GM12878 (cell line): ENCODE measurements around the gene ALG2. TPM values are rescaled to one million over a fixed set of nuclear protein-coding genes. Genes with fewer than 3 reads are reported as not detected.

Source experiments
- ATAC-seq: fragments of 200-7000 bp; cut with Tn5 transposase; 3 replicates; pipeline ENCODE4 v1.9.1; 2020; ENCODE audit warnings: mild to moderate bottlenecking, moderate library complexity
- BruUV-seq: library from RNA; stranded (reverse); fragments of 400-500 nt; replicated peaks from 2 replicates; lab custom pipeline; 2021; lab: Mats Ljungman, UMichigan
- CTCF ChIA-PET: fragments of 300-600 bp; sonication (Branson Sonifier 250); formaldehyde crosslinking; extraction: SDS; loops from one replicate; lab custom pipeline; 2021; ENCODE audit warnings: inconsistent platforms; lab: Yijun Ruan, JAX
- POLR2A ChIA-PET: fragments of 350-600 bp; formaldehyde crosslinking; extraction: SDS; loops from one replicate; lab custom pipeline; 2021; ENCODE audit warnings: inconsistent platforms; lab: Charles Lee
- RAD21 ChIA-PET: fragments of 300-600 bp; sonication (Branson Sonifier 250); formaldehyde crosslinking; loops from one replicate; lab custom pipeline; 2023; ENCODE audit warnings: antibody characterized with exemption; ENCODE audit not compliant: unreplicated experiment; lab: Charles Lee
- SMC1A ChIA-PET: fragments of 300-600 bp; sonication (Branson Sonifier 250); formaldehyde crosslinking; loops from one replicate; lab custom pipeline; 2023; ENCODE audit not compliant: unreplicated experiment, uncharacterized antibody; lab: Charles Lee
- DNase-seq: peaks from one replicate; pipeline ENCODE4 v3.0.0-alpha.2; 2011; ENCODE audit warnings: low read depth, low spot score
- FAIRE-seq: peaks from 3 replicates; lab custom pipeline; 2011; peaks lifted over from hg19 to GRCh38; lab: Jason Lieb, UNC
- H2AFZ ChIP-seq: 2 replicates; pipeline ENCODE4 v1.6.0; 2011; ENCODE audit warnings: low read depth, low read length, control low read depth; ENCODE audit not compliant: control insufficient read depth
- H3K27ac ChIP-seq: 2 replicates; pipeline ENCODE4 v1.5.1; 2011; ENCODE audit warnings: control low read depth; ENCODE audit not compliant: control insufficient read depth, insufficient read depth
- H3K27me3 ChIP-seq, 2 experiments: replicated peaks in 1 of 2; 2 replicates each; pipeline versions ENCODE4 v1.6.0 to v1.6.1; 2011; ENCODE audit warnings: low read length in 1 of 2; ENCODE audit not compliant: control insufficient read depth in 2 of 2, insufficient read depth in 2 of 2
- H3K36me3 ChIP-seq, 2 experiments: 2 replicates each; pipeline ENCODE4 v1.5.1; 2011; ENCODE audit warnings: low read length in 1 of 2; ENCODE audit not compliant: control insufficient read depth in 2 of 2, insufficient read depth in 2 of 2
- H3K4me1 ChIP-seq: 2 replicates; pipeline ENCODE4 v1.6.1; 2011; ENCODE audit warnings: mild to moderate bottlenecking, low read length, moderate library complexity, mixed read lengths; ENCODE audit not compliant: control insufficient read depth, insufficient read depth
- H3K4me2 ChIP-seq: 2 replicates; pipeline ENCODE4 v1.6.0; 2011; ENCODE audit warnings: control low read depth; ENCODE audit not compliant: control insufficient read depth, insufficient read depth
- H3K4me3 ChIP-seq: fragments of 200-600 bp; sonication (generic); 2 replicates; pipeline ENCODE4 v1.5.1; 2016
- H3K79me2 ChIP-seq: 2 replicates; pipeline ENCODE4 v1.6.0; 2011; ENCODE audit warnings: low read length; ENCODE audit not compliant: control insufficient read depth, insufficient read depth
- H3K9ac ChIP-seq: 2 replicates; pipeline ENCODE4 v1.8.0; 2011; ENCODE audit warnings: low read length, control low read depth, mixed read lengths; ENCODE audit not compliant: control insufficient read depth, insufficient read depth
- H3K9me3 ChIP-seq: replicated peaks from 3 replicates; pipeline ENCODE4 v1.5.1; 2011; ENCODE audit warnings: mild to moderate bottlenecking, low read length; ENCODE audit not compliant: control insufficient read depth, insufficient read depth
- H4K20me1 ChIP-seq: 2 replicates; pipeline ENCODE4 v1.6.0; 2011; ENCODE audit not compliant: control insufficient read depth, insufficient read depth
- BACH1 ChIP-seq: fragments of 450-650 bp; IDR thresholded peaks from 2 replicates; pipeline ENCODE4 v1.6.1; 2017; ENCODE audit warnings: mild to moderate bottlenecking, borderline replicate concordance
- GABPA ChIP-seq: IDR thresholded peaks from 2 replicates; pipeline ENCODE4 v1.6.1; 2014; ENCODE audit warnings: antibody characterized with exemption, low read depth, mild to moderate bottlenecking, inconsistent platforms
- NRF1 ChIP-seq: conservative IDR thresholded peaks from 2 replicates; pipeline ENCODE4 v1.6.1; 2011; ENCODE audit warnings: mild to moderate bottlenecking, low read depth, low read length, improper control_type of control experiment
- RBBP5 ChIP-seq: fragments of 200-600 bp; sonication (generic); conservative IDR thresholded peaks from 2 replicates; pipeline ENCODE4 v1.6.1; 2016
- TARDBP ChIP-seq: IDR thresholded peaks from 2 replicates; pipeline ENCODE4 v1.6.1; 2016; ENCODE audit warnings: borderline replicate concordance
- ZNF384 ChIP-seq: IDR thresholded peaks from 2 replicates; pipeline ENCODE4 v1.6.1; 2012; ENCODE audit warnings: low read depth, mild to moderate bottlenecking, low read length, improper control_type of control experiment, borderline replicate concordance
- WGBS: methylation state at CpG from one replicate; pipeline ENCODE4 v1.1.6; 2016; ENCODE audit warnings: low lambda C conversion rate; ENCODE audit not compliant: insufficient replicate concordance, insufficient coverage; ENCODE audit errors: missing lambda C conversion rate; 5-methylcytosine and 5-hydroxymethylcytosine counted together
- in situ Hi-C: fragments of 300-500 bp; cut with MboI; formaldehyde crosslinking; loops from 9 replicates; pipeline ENCODE4 v1.14.3; 2018; ENCODE audit warnings: mixed read lengths
- intact Hi-C: fragments of 100-400 bp; cut with micrococcal nuclease; formaldehyde crosslinking; loops from one replicate; pipeline ENCODE4 v1.14.2; 2022; ENCODE audit not compliant: unreplicated experiment
- polyA plus RNA-seq, 11 experiments: library from polyadenylated mRNA; depleted of rRNA in 4 of 11; unstranded in 6 of 11; stranded (reverse) in 5 of 11; fragments of >200 nt; fragmentation: Nextera tagmentation in 4 of 11; fragmentation: Illumina TruSeq in 1 of 11; extraction: Ambion mirVana in 4 of 11; extraction: Trizol in 1 of 11; gene quantifications; 1 replicate in 1 of 11; 2 replicates in 10 of 11; pipeline versions ENCODE4 v1.2.1 to v1.2.3, GENCODE V29; 2011 to 2016; ENCODE audit warnings: inconsistent platforms in 2 of 11, missing spikeins in 2 of 11, low read depth in 1 of 11
- total RNA-seq, 4 experiments: library from RNA; depleted of rRNA in 3 of 4; stranded (reverse); fragments of >200 nt in 3 of 4; fragmentation: Illumina TruSeq in 1 of 4; extraction: Trizol in 1 of 4; gene quantifications; 2 replicates each; pipeline versions ENCODE4 v1.2.1 to v1.2.3, GENCODE V29; 2013 to 2021
- TF ChIP-seq, protein P1 (sequence below): fragments of 150-350 bp; IDR thresholded peaks from 2 replicates; pipeline ENCODE4 v1.6.1; 2016; ENCODE audit warnings: low read depth, low read length
- TF ChIP-seq, protein P2 (sequence below): fragments of 450-650 bp; IDR thresholded peaks from 2 replicates; pipeline ENCODE4 v1.6.1; 2016; ENCODE audit warnings: mild to moderate bottlenecking, moderate library complexity, borderline replicate concordance
- TF ChIP-seq, protein P3 (sequence below): IDR thresholded peaks from 2 replicates; pipeline ENCODE4 v1.6.1; 2011; ENCODE audit warnings: low read depth, mild to moderate bottlenecking, low read length, moderate library complexity, borderline replicate concordance; ENCODE audit errors: extremely low read depth
- TF ChIP-seq, protein P4 (sequence below): fragments of 450-650 bp; IDR thresholded peaks from 2 replicates; pipeline ENCODE4 v1.6.1; 2017; ENCODE audit warnings: mild to moderate bottlenecking, moderate library complexity

The ALG2 gene
- total and polyA plus RNA-seq, 10 of the 15 experiments (the other 5 are each of a cell fraction or from before 2014, with no cell fraction given) = 8.8 to 52.5 (median 38.6) TPM

DNA sequence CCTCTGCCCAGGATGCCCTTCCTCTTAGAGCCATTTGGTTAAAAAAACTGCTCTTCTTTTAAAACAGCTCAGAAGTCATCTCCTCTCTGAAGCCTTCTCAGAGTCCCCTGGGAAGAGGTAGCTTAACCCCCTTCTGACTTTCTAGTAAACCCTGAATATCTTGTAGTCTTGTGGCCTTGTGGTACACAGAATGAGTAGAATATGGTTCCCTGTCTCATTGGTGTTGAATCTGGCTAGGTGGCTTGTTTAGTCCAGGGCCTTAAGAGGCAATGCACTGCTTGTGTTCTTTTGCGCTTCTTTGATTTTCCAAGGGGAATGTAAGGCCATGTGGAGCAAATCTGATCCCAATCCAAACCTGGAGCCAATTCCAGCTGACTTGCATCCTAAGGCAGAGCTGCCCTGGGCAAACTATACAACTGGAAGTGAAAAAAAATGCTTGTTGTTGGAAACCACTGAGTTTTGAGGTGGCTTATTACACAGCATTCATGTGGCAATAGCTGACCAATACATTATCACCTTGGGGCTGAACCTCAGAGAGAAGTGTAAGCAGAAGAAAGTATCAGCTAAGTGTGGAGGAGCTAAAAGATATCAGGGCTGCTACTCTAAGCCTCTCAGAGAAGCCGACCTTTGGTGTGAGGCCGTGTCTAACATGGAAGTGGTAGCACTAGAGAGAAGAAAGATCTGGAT lies 31.0 kb downstream of the ALG2 start:
- H2AFZ ChIP-seq = no peak overlapping the region
- H3K4me3 ChIP-seq = no peak overlapping the region
- RAD21 ChIA-PET = no interaction called here
- in situ Hi-C loops (no loop called here), intact Hi-C loops (no loop called here)
- SMC1A ChIA-PET = interaction anchor here (1.1 to 12.4 kb wide), 4 partner anchors 8 to 43 kb away, joined by 3 to 189 read pairs (median 76); partner anchors contain the start of genes ALG2 and SEC61B
- H3K4me2 ChIP-seq = no peak overlapping the region
- CTCF ChIA-PET = interaction anchor here (0.7 to 1.8 kb wide), 5 partner anchors 14 to 1155 kb away, joined by 3 to 5 read pairs (median 3); no protein-coding TSS in a partner anchor
- BruUV-seq = no TSS peak
- H3K4me1 ChIP-seq = peaks cover 18% of the 10 kb centered on the region
- FAIRE-seq = no peak
- TF ChIP-seq TARDBP = no peak
- no peak for TF ChIP-seq BACH1
- no peak for TF ChIP-seq GABPA
- TF ChIP-seq, protein P1, sequence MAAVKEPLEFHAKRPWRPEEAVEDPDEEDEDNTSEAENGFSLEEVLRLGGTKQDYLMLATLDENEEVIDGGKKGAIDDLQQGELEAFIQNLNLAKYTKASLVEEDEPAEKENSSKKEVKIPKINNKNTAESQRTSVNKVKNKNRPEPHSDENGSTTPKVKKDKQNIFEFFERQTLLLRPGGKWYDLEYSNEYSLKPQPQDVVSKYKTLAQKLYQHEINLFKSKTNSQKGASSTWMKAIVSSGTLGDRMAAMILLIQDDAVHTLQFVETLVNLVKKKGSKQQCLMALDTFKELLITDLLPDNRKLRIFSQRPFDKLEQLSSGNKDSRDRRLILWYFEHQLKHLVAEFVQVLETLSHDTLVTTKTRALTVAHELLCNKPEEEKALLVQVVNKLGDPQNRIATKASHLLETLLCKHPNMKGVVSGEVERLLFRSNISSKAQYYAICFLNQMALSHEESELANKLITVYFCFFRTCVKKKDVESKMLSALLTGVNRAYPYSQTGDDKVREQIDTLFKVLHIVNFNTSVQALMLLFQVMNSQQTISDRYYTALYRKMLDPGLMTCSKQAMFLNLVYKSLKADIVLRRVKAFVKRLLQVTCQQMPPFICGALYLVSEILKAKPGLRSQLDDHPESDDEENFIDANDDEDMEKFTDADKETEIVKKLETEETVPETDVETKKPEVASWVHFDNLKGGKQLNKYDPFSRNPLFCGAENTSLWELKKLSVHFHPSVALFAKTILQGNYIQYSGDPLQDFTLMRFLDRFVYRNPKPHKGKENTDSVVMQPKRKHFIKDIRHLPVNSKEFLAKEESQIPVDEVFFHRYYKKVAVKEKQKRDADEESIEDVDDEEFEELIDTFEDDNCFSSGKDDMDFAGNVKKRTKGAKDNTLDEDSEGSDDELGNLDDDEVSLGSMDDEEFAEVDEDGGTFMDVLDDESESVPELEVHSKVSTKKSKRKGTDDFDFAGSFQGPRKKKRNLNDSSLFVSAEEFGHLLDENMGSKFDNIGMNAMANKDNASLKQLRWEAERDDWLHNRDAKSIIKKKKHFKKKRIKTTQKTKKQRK = no peak
- TF ChIP-seq, protein P2, sequence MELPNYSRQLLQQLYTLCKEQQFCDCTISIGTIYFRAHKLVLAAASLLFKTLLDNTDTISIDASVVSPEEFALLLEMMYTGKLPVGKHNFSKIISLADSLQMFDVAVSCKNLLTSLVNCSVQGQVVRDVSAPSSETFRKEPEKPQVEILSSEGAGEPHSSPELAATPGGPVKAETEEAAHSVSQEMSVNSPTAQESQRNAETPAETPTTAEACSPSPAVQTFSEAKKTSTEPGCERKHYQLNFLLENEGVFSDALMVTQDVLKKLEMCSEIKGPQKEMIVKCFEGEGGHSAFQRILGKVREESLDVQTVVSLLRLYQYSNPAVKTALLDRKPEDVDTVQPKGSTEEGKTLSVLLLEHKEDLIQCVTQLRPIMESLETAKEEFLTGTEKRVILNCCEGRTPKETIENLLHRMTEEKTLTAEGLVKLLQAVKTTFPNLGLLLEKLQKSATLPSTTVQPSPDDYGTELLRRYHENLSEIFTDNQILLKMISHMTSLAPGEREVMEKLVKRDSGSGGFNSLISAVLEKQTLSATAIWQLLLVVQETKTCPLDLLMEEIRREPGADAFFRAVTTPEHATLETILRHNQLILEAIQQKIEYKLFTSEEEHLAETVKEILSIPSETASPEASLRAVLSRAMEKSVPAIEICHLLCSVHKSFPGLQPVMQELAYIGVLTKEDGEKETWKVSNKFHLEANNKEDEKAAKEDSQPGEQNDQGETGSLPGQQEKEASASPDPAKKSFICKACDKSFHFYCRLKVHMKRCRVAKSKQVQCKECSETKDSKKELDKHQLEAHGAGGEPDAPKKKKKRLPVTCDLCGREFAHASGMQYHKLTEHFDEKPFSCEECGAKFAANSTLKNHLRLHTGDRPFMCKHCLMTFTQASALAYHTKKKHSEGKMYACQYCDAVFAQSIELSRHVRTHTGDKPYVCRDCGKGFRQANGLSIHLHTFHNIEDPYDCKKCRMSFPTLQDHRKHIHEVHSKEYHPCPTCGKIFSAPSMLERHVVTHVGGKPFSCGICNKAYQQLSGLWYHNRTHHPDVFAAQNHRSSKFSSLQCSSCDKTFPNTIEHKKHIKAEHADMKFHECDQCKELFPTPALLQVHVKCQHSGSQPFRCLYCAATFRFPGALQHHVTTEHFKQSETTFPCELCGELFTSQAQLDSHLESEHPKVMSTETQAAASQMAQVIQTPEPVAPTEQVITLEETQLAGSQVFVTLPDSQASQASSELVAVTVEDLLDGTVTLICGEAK = no peak
- TF ChIP-seq, protein P3, sequence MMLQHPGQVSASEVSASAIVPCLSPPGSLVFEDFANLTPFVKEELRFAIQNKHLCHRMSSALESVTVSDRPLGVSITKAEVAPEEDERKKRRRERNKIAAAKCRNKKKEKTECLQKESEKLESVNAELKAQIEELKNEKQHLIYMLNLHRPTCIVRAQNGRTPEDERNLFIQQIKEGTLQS = no peak
- no peak for TF ChIP-seq RBBP5
- TF ChIP-seq ZNF384 = no peak
- TF ChIP-seq, protein P4, sequence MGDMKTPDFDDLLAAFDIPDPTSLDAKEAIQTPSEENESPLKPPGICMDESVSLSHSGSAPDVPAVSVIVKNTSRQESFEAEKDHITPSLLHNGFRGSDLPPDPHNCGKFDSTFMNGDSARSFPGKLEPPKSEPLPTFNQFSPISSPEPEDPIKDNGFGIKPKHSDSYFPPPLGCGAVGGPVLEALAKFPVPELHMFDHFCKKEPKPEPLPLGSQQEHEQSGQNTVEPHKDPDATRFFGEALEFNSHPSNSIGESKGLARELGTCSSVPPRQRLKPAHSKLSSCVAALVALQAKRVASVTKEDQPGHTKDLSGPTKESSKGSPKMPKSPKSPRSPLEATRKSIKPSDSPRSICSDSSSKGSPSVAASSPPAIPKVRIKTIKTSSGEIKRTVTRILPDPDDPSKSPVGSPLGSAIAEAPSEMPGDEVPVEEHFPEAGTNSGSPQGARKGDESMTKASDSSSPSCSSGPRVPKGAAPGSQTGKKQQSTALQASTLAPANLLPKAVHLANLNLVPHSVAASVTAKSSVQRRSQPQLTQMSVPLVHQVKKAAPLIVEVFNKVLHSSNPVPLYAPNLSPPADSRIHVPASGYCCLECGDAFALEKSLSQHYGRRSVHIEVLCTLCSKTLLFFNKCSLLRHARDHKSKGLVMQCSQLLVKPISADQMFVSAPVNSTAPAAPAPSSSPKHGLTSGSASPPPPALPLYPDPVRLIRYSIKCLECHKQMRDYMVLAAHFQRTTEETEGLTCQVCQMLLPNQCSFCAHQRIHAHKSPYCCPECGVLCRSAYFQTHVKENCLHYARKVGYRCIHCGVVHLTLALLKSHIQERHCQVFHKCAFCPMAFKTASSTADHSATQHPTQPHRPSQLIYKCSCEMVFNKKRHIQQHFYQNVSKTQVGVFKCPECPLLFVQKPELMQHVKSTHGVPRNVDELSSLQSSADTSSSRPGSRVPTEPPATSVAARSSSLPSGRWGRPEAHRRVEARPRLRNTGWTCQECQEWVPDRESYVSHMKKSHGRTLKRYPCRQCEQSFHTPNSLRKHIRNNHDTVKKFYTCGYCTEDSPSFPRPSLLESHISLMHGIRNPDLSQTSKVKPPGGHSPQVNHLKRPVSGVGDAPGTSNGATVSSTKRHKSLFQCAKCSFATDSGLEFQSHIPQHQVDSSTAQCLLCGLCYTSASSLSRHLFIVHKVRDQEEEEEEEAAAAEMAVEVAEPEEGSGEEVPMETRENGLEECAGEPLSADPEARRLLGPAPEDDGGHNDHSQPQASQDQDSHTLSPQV = no peak
- no peak for TF ChIP-seq NRF1
- no peak for DNase-seq
- no peaks in the 10 kb centered on the region for H3K79me2 ChIP-seq
- no peaks in the 10 kb centered on the region for H3K27me3 ChIP-seq
- no peaks in the 10 kb centered on the region for H3K36me3 ChIP-seq
- H3K9ac ChIP-seq = no peak overlapping the region
- 96% methylated on average over 3 of the region's 3 CpGs for WGBS
- no peak for ATAC-seq
- H4K20me1 ChIP-seq = no peaks in the 10 kb centered on the region
- H3K9me3 ChIP-seq = no peaks in the 10 kb centered on the region; the same call in 2 of the 3 replicates
- no peak overlapping the region for H3K27ac ChIP-seq
- POLR2A ChIA-PET = interaction anchor here (0.7 kb wide), 1 partner anchor 31 kb away, joined by 3 read pairs; the partner anchor contains the start of genes ALG2 and SEC61B
